Glutamatergic neuron (in vitro differentiated cells): ENCODE results near the gene IQSEC3. TPM values are rescaled to one million over a fixed set of nuclear protein-coding genes. Genes with fewer than 3 reads are reported as not detected.
"Not testable (repeated sequence)": the region's sequence is repeated elsewhere in the genome, so short reads cannot be mapped to it uniquely, and the experiment has no call there.

Source experiments
- DNase-seq: peaks from one replicate; pipeline ENCODE4 v3.0.0; 2022
- H3K27ac Mint-ChIP-seq: one replicate; pipeline ENCODE4 v1.8.0; 2020; ENCODE audit warnings: mild to moderate bottlenecking, mixed read lengths, inconsistent platforms; ENCODE audit not compliant: unreplicated experiment
- H3K27me3 Mint-ChIP-seq: one replicate; pipeline ENCODE4 v1.8.0; 2020; ENCODE audit warnings: mild to moderate bottlenecking, moderate library complexity, mixed read lengths, inconsistent platforms; ENCODE audit not compliant: unreplicated experiment
- H3K36me3 Mint-ChIP-seq: one replicate; pipeline ENCODE4 v1.8.0; 2020; ENCODE audit warnings: mild to moderate bottlenecking, mixed read lengths, inconsistent platforms; ENCODE audit not compliant: unreplicated experiment
- H3K4me1 Mint-ChIP-seq: one replicate; pipeline ENCODE4 v1.8.0; 2020; ENCODE audit warnings: mild to moderate bottlenecking, low read depth, mixed read lengths, inconsistent platforms; ENCODE audit not compliant: unreplicated experiment
- H3K4me3 Mint-ChIP-seq: one replicate; pipeline ENCODE4 v1.8.0; 2020; ENCODE audit warnings: mild to moderate bottlenecking, mixed read lengths, inconsistent platforms; ENCODE audit not compliant: unreplicated experiment
- H3K9me3 Mint-ChIP-seq: one replicate; pipeline ENCODE4 v1.8.0; 2020; ENCODE audit warnings: mild to moderate bottlenecking, moderate library complexity, mixed read lengths, inconsistent platforms; ENCODE audit not compliant: unreplicated experiment
- total RNA-seq: library from RNA; stranded (reverse); fragmentation: NEBNext Ultra II Directional; extraction: Animal tissue kit (Norgen Biotek cat#: 25700); gene quantifications from one replicate; pipeline ENCODE4 v1.2.1, GENCODE V29; 2021; ENCODE audit not compliant: unreplicated experiment
- TF ChIP-seq, protein P1 (sequence below): fragments of 200-600 bp; sonication (generic); IDR thresholded peaks from one replicate; pipeline ENCODE4 v1.5.0; 2021; ENCODE audit not compliant: partially characterized antibody, unreplicated experiment

The IQSEC3 gene
- total RNA-seq, 1 donor from 2014 or later: 41.4 TPM

DNA sequence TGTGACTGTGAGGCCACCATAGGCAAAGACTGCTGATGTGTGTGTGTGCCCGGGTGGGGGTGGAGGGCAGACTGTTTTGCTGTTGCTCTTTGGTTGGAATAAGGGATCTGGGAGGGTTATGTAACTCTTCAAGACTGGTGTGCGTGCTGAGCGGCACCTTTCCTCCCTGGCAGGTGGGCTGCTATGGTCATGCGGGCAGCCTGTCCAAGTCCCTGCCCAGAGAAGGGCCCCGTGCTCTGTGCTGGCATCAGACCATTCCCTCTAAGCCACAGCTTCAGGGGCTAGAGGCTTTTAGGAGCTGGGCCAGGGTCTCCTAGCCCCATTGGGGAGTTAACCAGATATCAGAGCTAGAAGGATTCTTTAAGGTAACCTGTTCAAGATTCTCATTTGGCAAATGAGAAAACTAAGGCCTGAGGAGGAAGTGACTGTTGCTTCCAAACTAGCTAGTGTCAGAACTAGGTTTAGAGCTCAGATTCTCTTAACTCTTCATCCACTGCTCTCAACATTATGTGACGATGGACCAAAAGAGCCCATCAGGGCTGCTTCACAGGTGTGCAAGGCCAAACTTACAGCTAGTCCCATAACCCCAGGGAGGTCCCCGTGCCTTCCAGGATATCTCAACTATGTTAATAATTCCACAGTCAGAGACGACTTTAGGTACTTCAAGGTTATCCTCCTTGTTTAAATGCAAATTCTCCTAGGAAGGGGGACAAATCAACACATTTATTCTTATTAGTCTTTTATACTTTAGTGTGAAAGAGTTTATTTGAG is 8.0 kb downstream of the IQSEC3 start:
- not testable (repeated sequence) for H3K36me3 Mint-ChIP-seq, H3K9me3 Mint-ChIP-seq, H3K4me1 Mint-ChIP-seq, DNase-seq, H3K27ac Mint-ChIP-seq
- H3K4me3 Mint-ChIP-seq: peak overlapping the region; percentile 28
- H3K27me3 Mint-ChIP-seq: peaks cover 22% of the 10 kb centered on the region

DNA sequence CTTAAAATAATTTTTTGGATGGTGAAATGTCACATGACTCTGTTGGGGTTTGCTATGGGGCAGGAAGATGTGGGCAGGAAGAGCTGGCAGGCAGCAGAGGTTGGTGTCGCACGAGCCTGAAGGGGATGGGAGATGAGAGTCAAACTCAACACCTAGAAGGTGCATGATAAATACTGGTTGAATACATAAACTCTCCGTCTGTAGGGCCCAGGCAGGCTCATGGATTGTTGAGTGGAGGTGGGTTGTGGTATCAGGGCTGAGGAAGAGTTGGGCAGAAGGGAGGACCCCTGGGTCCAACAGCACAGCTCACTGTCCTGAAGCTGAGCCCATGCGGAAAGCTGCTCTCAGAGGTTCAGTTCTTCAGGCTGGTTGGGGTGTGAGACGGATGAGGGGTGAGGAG is 9.0 kb downstream of the IQSEC3 start:
- H3K36me3 Mint-ChIP-seq, DNase-seq, H3K9me3 Mint-ChIP-seq, H3K4me3 Mint-ChIP-seq, H3K27ac Mint-ChIP-seq, H3K4me1 Mint-ChIP-seq: not testable (repeated sequence)
- peaks cover 22% of the 10 kb centered on the region for H3K27me3 Mint-ChIP-seq

DNA sequence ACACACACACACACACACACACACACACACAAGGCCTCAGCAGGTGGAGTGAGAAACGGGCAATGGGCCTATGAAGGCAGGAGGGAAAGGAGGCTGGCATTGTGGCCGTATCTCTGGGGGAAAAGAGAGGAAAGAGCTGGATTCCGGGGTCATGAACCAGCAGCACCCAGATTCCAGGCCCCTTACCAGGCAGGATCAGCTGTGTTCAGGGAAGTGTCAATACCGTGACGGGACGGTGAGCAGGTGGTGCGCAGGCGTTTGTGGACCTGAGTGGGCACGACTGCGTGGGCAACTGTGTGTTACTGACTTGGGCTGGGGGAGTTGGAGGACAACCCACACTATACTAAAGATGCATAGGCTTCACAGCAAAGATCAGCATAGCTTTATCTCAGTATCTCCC is 9.5 kb downstream of the IQSEC3 start:
- H3K4me1 Mint-ChIP-seq, DNase-seq, H3K36me3 Mint-ChIP-seq, H3K4me3 Mint-ChIP-seq, H3K27ac Mint-ChIP-seq, H3K9me3 Mint-ChIP-seq: not testable (repeated sequence)
- H3K27me3 Mint-ChIP-seq: peaks cover 23% of the 10 kb centered on the region

DNA sequence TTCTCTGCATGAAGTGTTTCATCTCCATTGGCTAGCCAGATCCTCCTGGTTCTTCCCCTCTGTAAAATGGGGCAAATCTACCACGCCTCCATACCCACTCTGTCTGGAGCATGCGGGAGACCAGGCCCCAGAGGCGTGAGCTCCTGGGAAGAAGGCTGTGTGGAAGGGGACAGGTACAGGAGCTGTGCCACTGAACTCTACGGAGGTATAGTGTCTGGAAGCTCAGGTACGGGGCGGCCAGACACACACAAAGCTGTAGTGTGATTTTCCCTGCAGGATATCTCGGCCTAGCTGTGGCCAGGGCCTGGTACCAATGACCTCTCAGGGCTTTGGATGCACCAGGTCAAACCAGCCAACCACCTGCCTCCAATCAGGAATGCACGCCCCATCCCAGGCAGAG is 10.0 kb downstream of the IQSEC3 start:
- not testable (repeated sequence) for H3K9me3 Mint-ChIP-seq, H3K36me3 Mint-ChIP-seq, H3K27ac Mint-ChIP-seq, DNase-seq, H3K4me1 Mint-ChIP-seq
- Mint-ChIP-seq H3K4me3 (peak overlapping the region; percentile 39), H3K27me3 (peaks cover 26% of the 10 kb centered on the region)

DNA sequence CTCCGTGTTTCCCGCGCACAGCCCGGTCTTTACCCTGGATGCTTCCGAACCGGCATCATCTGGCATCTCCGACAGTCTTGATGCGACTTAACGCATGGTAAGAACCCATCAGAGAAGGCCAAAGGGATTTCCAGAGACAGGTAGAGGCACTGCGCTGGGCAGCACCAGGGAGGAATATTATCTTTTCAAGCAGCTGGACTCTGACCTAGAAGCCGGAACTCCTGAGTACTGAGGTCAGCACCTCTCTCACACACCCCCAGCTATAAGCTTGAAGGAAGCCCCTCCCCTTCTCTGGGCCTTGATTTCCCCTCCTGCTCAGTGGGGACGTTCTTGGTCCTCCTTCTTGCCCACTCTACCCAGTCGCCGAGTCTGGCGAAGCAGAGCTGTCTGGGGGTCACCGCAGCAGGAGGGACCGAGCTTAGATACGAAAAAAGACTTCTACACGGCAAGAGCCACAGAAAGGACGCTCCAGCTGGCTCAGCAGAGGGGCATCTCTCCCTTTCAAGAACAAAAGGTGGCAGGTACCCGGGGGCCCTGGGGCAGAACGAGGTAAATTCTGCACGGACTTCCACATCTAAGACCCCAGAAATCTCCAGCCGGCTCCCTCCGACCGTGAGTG is 10.6 kb downstream of the IQSEC3 start:
- H3K36me3 Mint-ChIP-seq, H3K4me1 Mint-ChIP-seq, DNase-seq, H3K27ac Mint-ChIP-seq, H3K9me3 Mint-ChIP-seq: not testable (repeated sequence)
- H3K4me3 Mint-ChIP-seq: peak overlapping the region; percentile 39
- H3K27me3 Mint-ChIP-seq: peaks cover 26% of the 10 kb centered on the region

DNA sequence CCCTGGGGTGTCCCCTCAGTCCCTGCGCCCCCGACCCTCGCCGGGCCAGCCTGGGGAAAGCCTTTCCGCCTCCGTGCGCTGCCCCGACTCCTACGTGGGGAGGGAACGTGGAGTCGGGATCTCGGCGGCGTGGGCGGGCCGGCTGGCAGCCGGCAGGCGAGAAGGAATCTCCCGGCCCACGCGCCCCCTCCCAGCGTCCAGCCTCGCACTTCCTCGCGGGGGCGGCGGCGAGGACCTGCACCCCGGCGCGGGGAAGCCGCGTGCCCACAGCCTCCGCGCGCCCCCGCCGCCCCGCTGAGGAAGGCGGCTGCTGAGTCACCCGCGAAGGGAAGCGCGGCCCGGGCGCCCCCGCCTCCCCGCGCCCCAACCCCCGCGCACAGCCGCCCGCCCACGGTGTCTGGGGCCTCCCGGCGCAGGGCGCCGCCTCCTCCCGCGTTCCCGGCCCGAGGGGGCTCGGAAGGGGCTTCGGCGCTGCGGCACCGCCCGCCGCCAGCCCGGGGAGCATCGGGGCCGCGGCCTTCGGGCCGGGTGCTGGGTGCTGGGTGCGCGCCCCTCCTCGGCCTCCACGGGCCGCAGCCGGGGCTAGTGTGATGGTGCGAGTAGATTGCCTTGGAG is 11.3 kb downstream of the IQSEC3 start:
- not testable (repeated sequence) for H3K27ac Mint-ChIP-seq, H3K4me3 Mint-ChIP-seq, H3K4me1 Mint-ChIP-seq, H3K9me3 Mint-ChIP-seq, DNase-seq, H3K36me3 Mint-ChIP-seq
- H3K27me3 Mint-ChIP-seq: peaks cover 26% of the 10 kb centered on the region

DNA sequence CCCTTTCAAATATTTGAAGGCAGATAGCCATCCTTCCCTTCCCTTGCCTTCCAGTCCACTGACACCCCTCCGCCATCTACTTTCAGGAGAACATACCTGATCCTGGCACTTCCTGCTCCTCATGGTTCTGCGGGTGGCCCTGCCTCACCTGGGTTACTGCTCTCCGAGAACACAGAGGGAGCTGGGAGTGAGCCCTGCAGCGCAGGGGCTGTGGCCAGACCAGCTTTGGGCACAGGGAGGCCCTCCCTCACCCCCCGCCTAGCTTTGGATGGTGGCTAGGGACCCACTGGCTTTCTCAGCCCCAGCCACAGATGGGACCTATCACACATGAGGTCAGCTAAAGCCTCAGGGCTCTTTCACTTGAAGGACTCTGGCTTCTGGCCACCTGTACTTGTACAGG is 12.4 kb downstream of the IQSEC3 start:
- TF ChIP-seq, protein P1, sequence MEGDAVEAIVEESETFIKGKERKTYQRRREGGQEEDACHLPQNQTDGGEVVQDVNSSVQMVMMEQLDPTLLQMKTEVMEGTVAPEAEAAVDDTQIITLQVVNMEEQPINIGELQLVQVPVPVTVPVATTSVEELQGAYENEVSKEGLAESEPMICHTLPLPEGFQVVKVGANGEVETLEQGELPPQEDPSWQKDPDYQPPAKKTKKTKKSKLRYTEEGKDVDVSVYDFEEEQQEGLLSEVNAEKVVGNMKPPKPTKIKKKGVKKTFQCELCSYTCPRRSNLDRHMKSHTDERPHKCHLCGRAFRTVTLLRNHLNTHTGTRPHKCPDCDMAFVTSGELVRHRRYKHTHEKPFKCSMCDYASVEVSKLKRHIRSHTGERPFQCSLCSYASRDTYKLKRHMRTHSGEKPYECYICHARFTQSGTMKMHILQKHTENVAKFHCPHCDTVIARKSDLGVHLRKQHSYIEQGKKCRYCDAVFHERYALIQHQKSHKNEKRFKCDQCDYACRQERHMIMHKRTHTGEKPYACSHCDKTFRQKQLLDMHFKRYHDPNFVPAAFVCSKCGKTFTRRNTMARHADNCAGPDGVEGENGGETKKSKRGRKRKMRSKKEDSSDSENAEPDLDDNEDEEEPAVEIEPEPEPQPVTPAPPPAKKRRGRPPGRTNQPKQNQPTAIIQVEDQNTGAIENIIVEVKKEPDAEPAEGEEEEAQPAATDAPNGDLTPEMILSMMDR: no peak
- H3K27me3 Mint-ChIP-seq: peaks cover 26% of the 10 kb centered on the region
- no peak overlapping the region for H3K27ac Mint-ChIP-seq
- H3K4me3 Mint-ChIP-seq: peak overlapping the region; percentile 52
- H3K4me1 Mint-ChIP-seq: peaks cover 12% of the 10 kb centered on the region
- H3K36me3 Mint-ChIP-seq: no peaks in the 10 kb centered on the region
- peaks cover 8% of the 10 kb centered on the region for H3K9me3 Mint-ChIP-seq
- DNase-seq: no peak
